MM.1S (cell line): ENCODE data around the gene PPP3R1.

ENCODE experiments used
- DNase-seq: peaks from one replicate; pipeline ENCODE4 v3.0.0-alpha.2; 2015
- H2AFZ ChIP-seq: fragments of 300-600 bp; sonication (generic); 2 replicates; pipeline ENCODE4 v1.6.0; 2016; ENCODE audit warnings: antibody characterized with exemption, low read length
- H3F3A ChIP-seq: fragments of 300-600 bp; sonication (generic); 2 replicates; pipeline ENCODE4 v1.6.1; 2016; ENCODE audit warnings: mild to moderate bottlenecking, antibody characterized with exemption, low read length, moderate library complexity, mixed read lengths; ENCODE audit not compliant: insufficient read depth
- H3K27ac ChIP-seq: fragments of 300-600 bp; sonication (generic); 2 replicates; pipeline ENCODE4 v1.5.1; 2016; ENCODE audit warnings: mild to moderate bottlenecking, low read length
- H3K27me3 ChIP-seq: fragments of 300-600 bp; sonication (generic); replicated peaks from 2 replicates; pipeline ENCODE4 v1.6.0; 2016; ENCODE audit warnings: low read length; ENCODE audit not compliant: insufficient read depth
- H3K36me3 ChIP-seq: fragments of 300-600 bp; sonication (generic); replicated peaks from 2 replicates; pipeline ENCODE4 v1.6.1; 2016; ENCODE audit warnings: mild to moderate bottlenecking, low read length, mixed read lengths; ENCODE audit not compliant: insufficient read depth
- H3K4me1 ChIP-seq: fragments of 300-600 bp; sonication (generic); 2 replicates; pipeline ENCODE4 v1.6.1; 2016; ENCODE audit warnings: low read length, mixed read lengths
- H3K4me2 ChIP-seq: fragments of 300-600 bp; sonication (generic); 2 replicates; pipeline ENCODE4 v1.6.0; 2016; ENCODE audit warnings: low read depth, low read length
- H3K4me3 ChIP-seq: fragments of 300-600 bp; sonication (generic); 2 replicates; pipeline ENCODE4 v1.5.1; 2016; ENCODE audit warnings: low read length, mixed read lengths
- H3K79me2 ChIP-seq: fragments of 300-600 bp; sonication (generic); 2 replicates; pipeline ENCODE4 v1.6.1; 2016; ENCODE audit warnings: mixed run types, low read length, mixed read lengths
- H3K9ac ChIP-seq: fragments of 300-600 bp; sonication (generic); 2 replicates; pipeline ENCODE4 v1.6.1; 2016; ENCODE audit warnings: low read length, mixed read lengths
- H3K9me2 ChIP-seq: fragments of 300-600 bp; sonication (generic); replicated peaks from 2 replicates; pipeline ENCODE4 v1.6.1; 2016; ENCODE audit warnings: mild to moderate bottlenecking, low read length, mixed read lengths; ENCODE audit not compliant: insufficient read depth
- H3K9me3 ChIP-seq: fragments of 300-600 bp; sonication (generic); replicated peaks from 2 replicates; pipeline ENCODE4 v1.6.1; 2016; ENCODE audit warnings: mild to moderate bottlenecking, low read length, mixed read lengths; ENCODE audit not compliant: insufficient read depth
- H4K20me1 ChIP-seq: fragments of 300-600 bp; sonication (generic); 2 replicates; pipeline ENCODE4 v1.6.1; 2016; ENCODE audit warnings: mild to moderate bottlenecking, low read length, moderate library complexity, mixed read lengths; ENCODE audit not compliant: insufficient read depth
- CTCF ChIP-seq: fragments of 300-600 bp; sonication (generic); IDR thresholded peaks from 2 replicates; pipeline ENCODE4 v1.5.1; 2016; ENCODE audit warnings: antibody characterized with exemption, low read length, mixed read lengths
- EZH2 ChIP-seq: fragments of 300-600 bp; sonication (generic); optimal IDR thresholded peaks from 2 replicates; pipeline ENCODE3; 2017; ENCODE audit warnings: low read depth, mild to moderate bottlenecking, antibody characterized with exemption, low read length, mixed read lengths
- EZH2phosphoT487 ChIP-seq: fragments of 300-600 bp; sonication (generic); IDR thresholded peaks from 2 replicates; pipeline ENCODE4 v1.6.1; 2018; ENCODE audit warnings: antibody characterized with exemption, low read length

PPP3R1 gene

GRCh38 chr2:68256093-68256450 is 3.7 kb upstream of the PPP3R1 start:
- Histone ChIP-seq H3F3A (peaks cover 14% of the 10 kb centered on the region), H2AFZ (no peak overlapping the region), H3K79me2 (peaks cover 10% of the 10 kb centered on the region), H3K9me2 (no peaks in the 10 kb centered on the region), H3K4me1 (peaks cover 20% of the 10 kb centered on the region), H3K27ac (no peak overlapping the region), H3K4me2 (peak overlapping the region; percentile 0; the same call in 1 of the 2 replicates), H3K4me3 (no peak overlapping the region), H3K9ac (no peak overlapping the region), H3K9me3 (no peaks in the 10 kb centered on the region), H3K36me3 (no peaks in the 10 kb centered on the region), H3K27me3 (0 out of 2 replicates have a peak, but pooled peaks cover 7% of the 10 kb centered on the region), H4K20me1 (no peaks in the 10 kb centered on the region)
- no peak for TF ChIP-seq CTCF
- no peak for TF ChIP-seq EZH2
- TF ChIP-seq EZH2phosphoT487, result no peak
- DNase-seq, result no peak

DNA sequence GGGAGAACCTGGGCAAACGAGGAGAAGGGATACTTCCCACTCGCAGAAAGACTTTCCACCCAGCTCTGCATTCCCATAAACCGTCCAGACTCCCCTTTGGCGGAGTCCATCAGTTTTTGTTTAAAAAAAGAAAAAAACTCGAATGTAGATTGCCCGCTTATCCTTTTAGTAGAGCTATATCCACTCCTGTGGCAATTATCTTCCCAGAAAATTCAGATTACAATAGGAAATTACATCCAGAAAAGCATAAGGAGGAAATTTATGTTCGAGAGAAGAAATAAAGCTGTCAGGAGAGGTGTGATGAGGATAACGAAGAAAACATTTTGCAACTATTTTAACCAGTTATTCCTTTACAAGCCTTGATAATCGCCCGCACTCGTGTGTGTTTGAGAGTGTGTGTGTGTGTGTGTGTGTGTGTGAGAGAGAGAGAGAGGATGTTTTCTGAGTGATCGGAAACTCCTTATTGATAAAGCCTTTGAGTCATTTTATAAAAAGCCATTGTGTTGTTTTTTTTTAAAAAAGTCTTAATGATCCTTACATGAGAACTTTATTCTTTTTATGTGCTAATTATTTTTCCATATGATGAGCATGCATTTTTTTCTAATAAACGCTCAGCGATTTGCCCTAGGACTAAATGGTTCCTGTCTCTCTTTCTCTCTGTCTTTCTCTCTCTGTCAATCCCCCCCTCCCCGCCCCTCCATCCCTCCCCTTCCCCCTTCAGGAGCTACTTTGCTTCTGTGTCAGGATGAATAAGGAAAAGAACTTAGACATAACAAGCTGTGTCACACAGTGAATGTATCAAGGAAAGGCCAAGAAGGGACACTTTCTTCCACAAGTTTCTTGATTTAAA is 1.1 kb upstream of the PPP3R1 start:
- H2AFZ ChIP-seq, result peak overlapping the region; percentile 84
- peak; percentile 20 for DNase-seq

DNA sequence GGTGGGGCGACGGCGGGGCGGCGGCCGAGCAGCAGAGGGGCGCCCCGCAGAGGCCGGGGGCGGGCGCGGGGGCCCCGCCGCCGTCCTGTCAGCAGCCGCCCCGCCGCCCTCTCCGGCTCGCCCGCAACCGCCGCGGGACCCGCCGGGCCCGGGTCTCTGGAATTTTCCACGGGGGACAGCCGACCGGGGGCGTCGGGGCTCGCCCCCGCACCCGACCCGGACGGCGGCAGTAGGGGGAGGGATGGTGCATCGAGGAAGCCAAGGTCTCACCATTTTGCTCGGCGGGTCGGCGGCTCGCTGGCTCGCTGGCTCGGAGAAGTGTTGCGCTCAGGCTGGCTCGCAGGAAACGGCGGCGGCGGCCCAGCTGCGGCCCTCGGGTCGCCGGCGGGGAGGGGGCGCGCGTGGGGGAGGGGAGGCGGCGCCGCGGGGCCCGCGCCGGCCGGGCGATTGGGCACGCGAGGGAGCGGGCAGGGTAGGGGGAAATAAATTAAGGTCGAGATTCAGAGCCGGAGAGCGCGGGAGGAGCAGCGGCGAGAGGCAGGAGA is 405 bp downstream of the PPP3R1 start:
- Histone ChIP-seq H4K20me1 (peaks cover 40% of the 10 kb centered on the region), H3K4me1 (peaks cover 25% of the 10 kb centered on the region), H3K27ac (peak overlapping the region; percentile 87; the same call in 1 of the 2 replicates), H3K4me2 (no peak overlapping the region), H2AFZ (no peak overlapping the region), H3K36me3 (no peaks in the 10 kb centered on the region; the same call in 1 of the 2 replicates), H3K9me2 (no peaks in the 10 kb centered on the region), H3K4me3 (peak overlapping the region; percentile 96), H3K27me3 (0 out of 2 replicates have a peak, but pooled peaks cover 7% of the 10 kb centered on the region), H3K79me2 (peaks cover 51% of the 10 kb centered on the region), H3K9ac (peak overlapping the region; percentile 83), H3K9me3 (no peaks in the 10 kb centered on the region), H3F3A (peaks cover 26% of the 10 kb centered on the region)
- no peak for TF ChIP-seq CTCF
- no peak for TF ChIP-seq EZH2phosphoT487
- TF ChIP-seq EZH2, result no peak
- DNase-seq, result peak; percentile 21

More for the DNA sequence above, 1.1 kb upstream of the PPP3R1 start:
- Histone ChIP-seq H3K27ac (peak overlapping the region; percentile 82; the same call in 1 of the 2 replicates), H3K9me2 (no peaks in the 10 kb centered on the region), H3K9me3 (no peaks in the 10 kb centered on the region), H3K4me2 (peak overlapping the region; percentile 95), H3K4me3 (peak overlapping the region; percentile 90), H3K4me1 (peaks cover 25% of the 10 kb centered on the region), H3K27me3 (0 out of 2 replicates have a peak, but pooled peaks cover 7% of the 10 kb centered on the region), H4K20me1 (peaks cover 24% of the 10 kb centered on the region), H3K36me3 (no peaks in the 10 kb centered on the region; the same call in 1 of the 2 replicates), H3K79me2 (peaks cover 36% of the 10 kb centered on the region), H3K9ac (peak overlapping the region; percentile 81), H3F3A (peaks cover 26% of the 10 kb centered on the region)
- TF ChIP-seq EZH2 (no peak), EZH2phosphoT487 (no peak), CTCF (no peak)
